GM12878 (cell line): ENCODE results near the gene CEBPG. TPM values are rescaled to one million over a fixed set of nuclear protein-coding genes. Genes with fewer than 3 reads are reported as not detected.

Source experiments
- ATAC-seq: fragments of 200-7000 bp; cut with Tn5 transposase; 3 replicates; pipeline ENCODE4 v1.9.1; 2020; ENCODE audit warnings: mild to moderate bottlenecking, moderate library complexity
- BruUV-seq: library from RNA; stranded (reverse); fragments of 400-500 nt; replicated peaks from 2 replicates; lab custom pipeline; 2021; lab: Mats Ljungman, UMichigan
- CTCF ChIA-PET: fragments of 300-600 bp; sonication (Branson Sonifier 250); formaldehyde crosslinking; extraction: SDS; loops from one replicate; lab custom pipeline; 2021; ENCODE audit warnings: inconsistent platforms; lab: Yijun Ruan, JAX
- POLR2A ChIA-PET: fragments of 350-600 bp; formaldehyde crosslinking; extraction: SDS; loops from one replicate; lab custom pipeline; 2021; ENCODE audit warnings: inconsistent platforms; lab: Charles Lee
- RAD21 ChIA-PET: fragments of 300-600 bp; sonication (Branson Sonifier 250); formaldehyde crosslinking; loops from one replicate; lab custom pipeline; 2023; ENCODE audit warnings: antibody characterized with exemption; ENCODE audit not compliant: unreplicated experiment; lab: Charles Lee
- SMC1A ChIA-PET: fragments of 300-600 bp; sonication (Branson Sonifier 250); formaldehyde crosslinking; loops from one replicate; lab custom pipeline; 2023; ENCODE audit not compliant: unreplicated experiment, uncharacterized antibody; lab: Charles Lee
- DNase-seq: peaks from one replicate; pipeline ENCODE4 v3.0.0-alpha.2; 2011; ENCODE audit warnings: low read depth, low spot score
- FAIRE-seq: peaks from 3 replicates; lab custom pipeline; 2011; peaks lifted over from hg19 to GRCh38; lab: Jason Lieb, UNC
- H2AFZ ChIP-seq: 2 replicates; pipeline ENCODE4 v1.6.0; 2011; ENCODE audit warnings: low read depth, low read length, control low read depth; ENCODE audit not compliant: control insufficient read depth
- H3K27ac ChIP-seq: 2 replicates; pipeline ENCODE4 v1.5.1; 2011; ENCODE audit warnings: control low read depth; ENCODE audit not compliant: control insufficient read depth, insufficient read depth
- H3K27me3 ChIP-seq, 2 experiments: replicated peaks in 1 of 2; 2 replicates each; pipeline versions ENCODE4 v1.6.0 to v1.6.1; 2011; ENCODE audit warnings: low read length in 1 of 2; ENCODE audit not compliant: control insufficient read depth in 2 of 2, insufficient read depth in 2 of 2
- H3K36me3 ChIP-seq, 2 experiments: 2 replicates each; pipeline ENCODE4 v1.5.1; 2011; ENCODE audit warnings: low read length in 1 of 2; ENCODE audit not compliant: control insufficient read depth in 2 of 2, insufficient read depth in 2 of 2
- H3K4me1 ChIP-seq: 2 replicates; pipeline ENCODE4 v1.6.1; 2011; ENCODE audit warnings: mild to moderate bottlenecking, low read length, moderate library complexity, mixed read lengths; ENCODE audit not compliant: control insufficient read depth, insufficient read depth
- H3K4me2 ChIP-seq: 2 replicates; pipeline ENCODE4 v1.6.0; 2011; ENCODE audit warnings: control low read depth; ENCODE audit not compliant: control insufficient read depth, insufficient read depth
- H3K4me3 ChIP-seq: fragments of 200-600 bp; sonication (generic); 2 replicates; pipeline ENCODE4 v1.5.1; 2016
- H3K79me2 ChIP-seq: 2 replicates; pipeline ENCODE4 v1.6.0; 2011; ENCODE audit warnings: low read length; ENCODE audit not compliant: control insufficient read depth, insufficient read depth
- H3K9ac ChIP-seq: 2 replicates; pipeline ENCODE4 v1.8.0; 2011; ENCODE audit warnings: low read length, control low read depth, mixed read lengths; ENCODE audit not compliant: control insufficient read depth, insufficient read depth
- H3K9me3 ChIP-seq: replicated peaks from 3 replicates; pipeline ENCODE4 v1.5.1; 2011; ENCODE audit warnings: mild to moderate bottlenecking, low read length; ENCODE audit not compliant: control insufficient read depth, insufficient read depth
- H4K20me1 ChIP-seq: 2 replicates; pipeline ENCODE4 v1.6.0; 2011; ENCODE audit not compliant: control insufficient read depth, insufficient read depth
- ATF3 ChIP-seq: IDR thresholded peaks from 2 replicates; pipeline ENCODE4 v1.6.1; 2011; ENCODE audit warnings: low read depth, mild to moderate bottlenecking, low read length, moderate library complexity, borderline replicate concordance; ENCODE audit errors: extremely low read depth
- CREB1 ChIP-seq: IDR thresholded peaks from 2 replicates; pipeline ENCODE4 v1.6.1; 2012; ENCODE audit warnings: low read depth, mild to moderate bottlenecking, inconsistent platforms
- CTCF ChIP-seq, 3 experiments: IDR thresholded peaks in 2 of 3; conservative IDR thresholded peaks in 1 of 3; 2 replicates each; pipeline ENCODE4 v1.5.1; 2011; ENCODE audit warnings: low read depth in 3 of 3, low read length in 3 of 3, mild to moderate bottlenecking in 3 of 3, control low read depth in 2 of 3, moderate library complexity in 2 of 3, inconsistent platforms in 1 of 3, mixed read lengths in 1 of 3; ENCODE audit not compliant: control insufficient read depth in 2 of 3, insufficient read depth in 1 of 3; ENCODE audit errors: extremely low read depth in 1 of 3
- EED ChIP-seq: sonication (generic); IDR thresholded peaks from 2 replicates; pipeline ENCODE4 v1.6.1; 2016; ENCODE audit warnings: antibody characterized with exemption, low read depth
- EGR1 ChIP-seq, 2 experiments: IDR thresholded peaks; 1 replicate in 1 of 2; 2 replicates in 1 of 2; pipeline ENCODE4 v1.6.1; 2011 to 2012; ENCODE audit warnings: low read depth in 2 of 2, low read length in 2 of 2, borderline replicate concordance in 1 of 2, mild to moderate bottlenecking in 1 of 2, moderate library complexity in 1 of 2
- IKZF1 ChIP-seq: fragments of 450-650 bp; conservative IDR thresholded peaks from 2 replicates; pipeline ENCODE4 v1.6.1; 2017; ENCODE audit warnings: antibody characterized with exemption, mild to moderate bottlenecking
- MTA3 ChIP-seq: IDR thresholded peaks from 2 replicates; pipeline ENCODE4 v1.6.1; 2012; ENCODE audit warnings: low read length, inconsistent platforms, borderline replicate concordance
- NFYB ChIP-seq: IDR thresholded peaks from 2 replicates; pipeline ENCODE4 v1.6.1; 2011; ENCODE audit warnings: low read depth, mild to moderate bottlenecking, low read length, improper control_type of control experiment, moderate library complexity; ENCODE audit not compliant: insufficient read depth
- RAD21 ChIP-seq: IDR thresholded peaks from 2 replicates; pipeline ENCODE4 v1.6.1; 2011; ENCODE audit warnings: mild to moderate bottlenecking, low read depth, low read length, moderate library complexity; ENCODE audit not compliant: insufficient read depth
- SP1 ChIP-seq: IDR thresholded peaks from one replicate; pipeline ENCODE4 v1.6.1; 2011; ENCODE audit warnings: low read depth, low read length
- TBL1XR1 ChIP-seq: IDR thresholded peaks from 2 replicates; pipeline ENCODE4 v1.6.1; 2012; ENCODE audit warnings: low read depth, low read length, improper control_type of control experiment
- YY1 ChIP-seq: IDR thresholded peaks from 2 replicates; pipeline ENCODE4 v1.6.1; 2011; ENCODE audit warnings: low read depth, mild to moderate bottlenecking, low read length
- ZNF217 ChIP-seq: fragments of 450-650 bp; IDR thresholded peaks from 2 replicates; pipeline ENCODE4 v1.6.1; 2017; ENCODE audit warnings: antibody characterized with exemption, mild to moderate bottlenecking
- WGBS: methylation state at CpG from one replicate; pipeline ENCODE4 v1.1.6; 2016; ENCODE audit warnings: low lambda C conversion rate; ENCODE audit not compliant: insufficient replicate concordance, insufficient coverage; ENCODE audit errors: missing lambda C conversion rate; 5-methylcytosine and 5-hydroxymethylcytosine counted together
- in situ Hi-C: fragments of 300-500 bp; cut with MboI; formaldehyde crosslinking; loops from 9 replicates; pipeline ENCODE4 v1.14.3; 2018; ENCODE audit warnings: mixed read lengths
- intact Hi-C: fragments of 100-400 bp; cut with micrococcal nuclease; formaldehyde crosslinking; loops from one replicate; pipeline ENCODE4 v1.14.2; 2022; ENCODE audit not compliant: unreplicated experiment
- polyA plus RNA-seq, 11 experiments: library from polyadenylated mRNA; depleted of rRNA in 4 of 11; unstranded in 6 of 11; stranded (reverse) in 5 of 11; fragments of >200 nt; fragmentation: Nextera tagmentation in 4 of 11; fragmentation: Illumina TruSeq in 1 of 11; extraction: Ambion mirVana in 4 of 11; extraction: Trizol in 1 of 11; gene quantifications; 1 replicate in 1 of 11; 2 replicates in 10 of 11; pipeline versions ENCODE4 v1.2.1 to v1.2.3, GENCODE V29; 2011 to 2016; ENCODE audit warnings: inconsistent platforms in 2 of 11, missing spikeins in 2 of 11, low read depth in 1 of 11
- total RNA-seq, 4 experiments: library from RNA; depleted of rRNA in 3 of 4; stranded (reverse); fragments of >200 nt in 3 of 4; fragmentation: Illumina TruSeq in 1 of 4; extraction: Trizol in 1 of 4; gene quantifications; 2 replicates each; pipeline versions ENCODE4 v1.2.1 to v1.2.3, GENCODE V29; 2013 to 2021

Gene CEBPG
- total and polyA plus RNA-seq, 10 of the 15 experiments (the other 5 are each of a cell fraction or from before 2014, with no cell fraction given): 5.2 to 22.4 (median 20.0) TPM

GRCh38 chr19:33398361-33399060, 25.0 kb downstream of the CEBPG start:
- ChIA-PET POLR2A (no interaction called here), CTCF (interaction anchor here (1.9 kb wide), 1 partner anchor 163 kb away, joined by 6 read pairs; no protein-coding TSS in a partner anchor), RAD21 (no interaction called here), SMC1A (no interaction called here)
- 74% methylated on average over 19 of the region's 19 CpGs for WGBS
- BruUV-seq: no TSS peak
- H3K4me2 ChIP-seq: no peak overlapping the region
- H3K36me3 ChIP-seq: no peaks in the 10 kb centered on the region
- no peaks in the 10 kb centered on the region for H3K4me1 ChIP-seq
- H3K27ac ChIP-seq: no peak overlapping the region
- FAIRE-seq: no peak
- DNase-seq: no peak
- H3K79me2 ChIP-seq: no peaks in the 10 kb centered on the region
- no peaks in the 10 kb centered on the region for H3K27me3 ChIP-seq
- TF ChIP-seq RAD21: no peak
- TF ChIP-seq MTA3: no peak
- TF ChIP-seq EED: no peak
- no peak for TF ChIP-seq EGR1 (IDR thresholded peaks at IDR 0.05; ENCODE audit: borderline replicate concordance in 1 of 2, low read depth in 2 of 2, low read length in 2 of 2)
- TF ChIP-seq YY1: no peak
- TF ChIP-seq ZNF217: no peak
- no peak for TF ChIP-seq CTCF (IDR thresholded peaks at IDR 0.05 in 2 of 3, conservative IDR thresholded peaks at IDR 0.05 in 1 of 3; ENCODE audit: control insufficient read depth in 2 of 3, extremely low read depth in 1 of 3, insufficient read depth in 1 of 3, low read depth in 3 of 3, low read length in 3 of 3)
- no peak for TF ChIP-seq CREB1
- no peak for TF ChIP-seq ATF3
- TF ChIP-seq IKZF1: no peak
- TF ChIP-seq TBL1XR1: no peak
- TF ChIP-seq SP1: no peak
- no peak for TF ChIP-seq NFYB
- in situ Hi-C loops (no loop called here), intact Hi-C loops (no loop called here)
- H3K9me3 ChIP-seq: no peaks in the 10 kb centered on the region
- no peaks in the 10 kb centered on the region for H4K20me1 ChIP-seq
- no peak for ATAC-seq
- no peak overlapping the region for H3K4me3 ChIP-seq
- no peak overlapping the region for H2AFZ ChIP-seq
- no peak overlapping the region for H3K9ac ChIP-seq
